Measurements from ENCODE around the gene CREBL2.

DNA sequence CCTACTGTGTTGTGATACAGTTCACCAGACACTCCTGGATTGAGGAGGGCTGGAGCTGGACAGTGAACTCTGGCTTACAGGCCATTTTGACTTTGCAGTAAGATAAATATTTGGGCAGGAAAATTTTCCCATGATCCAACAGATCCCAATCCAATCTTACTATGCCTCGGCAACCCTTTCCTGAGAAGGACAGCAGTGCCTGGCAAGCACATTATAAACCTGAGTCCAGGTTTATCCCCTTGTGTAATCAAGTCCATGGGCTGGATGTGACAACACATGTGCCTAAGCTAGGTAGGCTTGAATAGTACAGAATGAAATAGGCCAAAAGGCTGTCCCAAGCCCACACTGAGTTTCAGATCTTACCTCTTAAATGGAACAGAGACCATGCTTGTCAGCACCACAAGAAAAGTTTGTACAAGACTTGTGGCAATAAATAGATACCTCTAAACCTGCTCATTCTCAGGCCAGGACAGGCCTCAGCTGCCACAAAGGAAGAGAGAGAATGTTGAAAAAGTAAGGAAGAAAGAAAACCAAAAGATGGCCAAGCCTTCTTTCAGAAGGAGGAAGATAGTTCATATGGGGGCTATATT lies 34.9 kb downstream of the CREBL2 start:
- no peak for TF ChIP-seq POLR2AphosphoS5 (IDR thresholded peaks at IDR 0.05)
- TF ChIP-seq CTCF (IDR thresholded peaks at IDR 0.05) = no peak
- TF ChIP-seq POLR2A (IDR thresholded peaks at IDR 0.05) = no peak

Measured in transverse colon (tissue), 4 donors.